Measurements from ENCODE around the gene NBPF8.
"Not testable (repeated sequence)": the region's sequence is repeated elsewhere in the genome, so short reads cannot be mapped to it uniquely, and the experiment has no call there.

Gene NBPF8, protein sequence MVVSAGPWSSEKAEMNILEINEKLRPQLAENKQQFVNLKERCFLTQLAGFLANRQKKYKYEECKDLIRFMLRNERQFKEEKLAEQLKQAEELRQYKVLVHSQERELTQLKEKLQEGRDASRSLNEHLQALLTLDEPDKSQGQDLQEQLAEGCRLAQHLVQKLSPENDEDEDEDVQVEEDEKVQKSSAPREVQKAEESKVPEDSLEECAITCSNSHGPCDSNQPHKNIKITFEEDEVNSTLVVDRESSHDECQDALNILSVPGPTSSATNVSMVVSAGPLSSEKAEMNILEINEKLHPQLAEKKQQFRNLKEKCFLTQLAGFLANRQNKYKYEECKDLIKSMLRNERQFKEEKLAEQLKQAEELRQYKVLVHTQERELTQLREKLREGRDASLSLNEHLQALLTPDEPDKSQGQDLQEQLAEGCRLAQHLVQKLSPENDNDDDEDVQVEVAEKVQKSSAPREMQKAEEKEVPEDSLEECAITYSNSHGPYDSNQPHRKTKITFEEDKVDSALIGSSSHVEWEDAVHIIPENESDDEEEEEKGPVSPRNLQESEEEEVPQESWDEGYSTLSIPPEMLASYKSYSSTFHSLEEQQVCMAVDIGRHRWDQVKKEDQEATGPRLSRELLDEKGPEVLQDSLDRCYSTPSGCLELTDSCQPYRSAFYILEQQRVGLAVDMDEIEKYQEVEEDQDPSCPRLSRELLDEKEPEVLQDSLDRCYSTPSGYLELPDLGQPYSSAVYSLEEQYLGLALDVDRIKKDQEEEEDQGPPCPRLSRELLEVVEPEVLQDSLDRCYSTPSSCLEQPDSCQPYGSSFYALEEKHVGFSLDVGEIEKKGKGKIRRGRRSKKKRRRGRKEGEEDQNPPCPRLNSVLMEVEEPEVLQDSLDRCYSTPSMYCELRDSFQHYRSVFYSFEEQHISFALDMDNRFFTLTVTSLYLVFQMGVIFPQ

GRCh38 chr1:120414911-120415480 is at the start of gene NBPF8:
TSS of gene NBPF8 (plus strand) at chr1:120415035. CDS start at chr1:120436523, 21,488 bp downstream.
- peak; percentile 62 to 71 for DNase-seq

DNA sequence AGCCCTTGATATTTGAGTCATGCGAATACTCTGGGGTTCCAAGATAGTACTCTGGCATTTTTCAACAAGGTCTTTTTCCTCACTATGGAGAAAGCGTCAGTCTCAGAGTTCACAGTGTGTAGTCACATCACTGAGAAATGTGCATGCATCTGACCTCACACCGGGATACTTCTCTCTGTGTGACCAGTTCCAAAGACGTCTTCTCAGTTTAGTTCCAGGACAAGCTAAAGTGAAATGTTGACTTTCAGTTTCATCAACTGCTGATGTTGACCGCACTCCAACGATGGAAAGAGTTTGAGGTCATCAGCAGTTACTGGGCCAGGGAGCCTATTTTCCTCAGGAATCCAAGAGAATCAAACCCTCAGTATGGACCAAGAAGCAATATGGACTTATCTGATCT is 47.1 kb upstream of the NBPF8 start:
- not testable (repeated sequence) for DNase-seq

- DNase-seq, result not testable (repeated sequence)
Measured at GRCh38 chr1:120386651-120387050, 28.2 kb upstream of the NBPF8 start.

DNA sequence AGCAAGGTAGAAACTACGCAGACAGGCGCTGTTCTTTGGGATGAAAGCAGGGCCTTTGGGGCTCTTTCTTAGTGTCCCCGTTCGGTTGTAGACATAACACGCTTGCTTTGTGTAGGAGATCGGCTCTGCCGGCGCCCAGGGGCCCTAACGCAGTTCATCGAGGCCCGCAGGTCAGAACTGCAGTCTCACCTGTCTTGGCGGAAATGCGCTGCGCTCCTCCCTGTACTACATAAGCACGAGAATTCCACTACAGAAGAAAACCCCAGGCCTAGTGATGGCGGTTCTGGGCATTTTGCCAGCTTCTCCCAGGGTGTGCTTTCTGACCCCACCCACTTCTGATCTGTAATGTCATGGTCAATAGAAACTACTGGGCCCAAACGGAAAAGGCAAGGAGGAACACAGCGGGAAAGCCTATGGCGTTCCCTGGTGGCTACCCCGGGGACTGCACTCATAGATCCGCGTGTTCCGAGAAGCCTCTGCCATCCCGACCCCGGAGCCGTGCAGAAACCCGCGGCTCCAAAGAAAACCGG is 26.2 kb upstream of the NBPF8 start:
- peak in 1 of 2 experiments; percentile 27 for DNase-seq

- DNase-seq, result not testable (repeated sequence)
Measured at GRCh38 chr1:120391365-120391764, 23.5 kb upstream of the NBPF8 start.

- DNase-seq, result not testable (repeated sequence)
Measured at GRCh38 chr1:120393316-120394232, 21.3 kb upstream of the NBPF8 start.

DNA sequence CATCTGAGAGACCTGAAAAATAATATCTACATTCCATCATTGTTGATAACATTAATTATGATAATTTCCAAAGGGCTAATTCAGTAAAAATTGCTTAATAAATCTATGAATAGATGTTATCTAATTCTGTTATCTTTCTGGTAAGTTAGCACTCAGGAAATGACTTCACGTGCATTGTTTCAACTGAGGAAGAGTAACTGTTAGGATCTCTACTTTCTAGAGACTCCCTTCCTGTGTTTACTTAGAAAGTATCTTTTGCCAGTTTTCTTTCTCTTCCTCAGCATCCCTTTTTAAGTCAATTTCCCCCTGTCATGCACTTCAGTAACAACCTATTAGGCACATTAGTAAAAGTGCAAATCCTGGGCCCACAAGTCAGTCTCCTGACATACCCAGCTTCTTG is 9.5 kb upstream of the NBPF8 start:
- not testable (repeated sequence) for DNase-seq

DNA sequence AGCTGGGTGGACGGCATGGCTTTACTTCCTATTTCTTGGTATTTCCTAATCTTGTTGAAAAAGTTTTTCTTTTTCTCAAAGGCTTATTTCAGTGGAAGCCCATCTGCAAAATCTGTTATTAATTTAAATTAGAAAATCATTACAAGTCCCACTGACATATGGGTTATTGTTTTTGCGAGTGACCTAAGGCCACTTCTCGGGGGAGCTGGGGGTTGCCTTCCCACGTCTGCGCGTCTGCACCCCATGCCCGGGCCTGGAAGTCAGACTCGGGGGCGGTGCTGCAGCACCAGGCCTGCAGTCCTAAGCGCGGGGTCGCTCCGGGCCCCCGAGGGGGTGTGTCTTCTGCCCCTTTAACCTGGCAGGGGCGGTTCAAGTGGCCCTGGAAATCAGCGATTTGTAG is 384 bp upstream of the NBPF8 start:
- DNase-seq, result not testable (repeated sequence)

DNA sequence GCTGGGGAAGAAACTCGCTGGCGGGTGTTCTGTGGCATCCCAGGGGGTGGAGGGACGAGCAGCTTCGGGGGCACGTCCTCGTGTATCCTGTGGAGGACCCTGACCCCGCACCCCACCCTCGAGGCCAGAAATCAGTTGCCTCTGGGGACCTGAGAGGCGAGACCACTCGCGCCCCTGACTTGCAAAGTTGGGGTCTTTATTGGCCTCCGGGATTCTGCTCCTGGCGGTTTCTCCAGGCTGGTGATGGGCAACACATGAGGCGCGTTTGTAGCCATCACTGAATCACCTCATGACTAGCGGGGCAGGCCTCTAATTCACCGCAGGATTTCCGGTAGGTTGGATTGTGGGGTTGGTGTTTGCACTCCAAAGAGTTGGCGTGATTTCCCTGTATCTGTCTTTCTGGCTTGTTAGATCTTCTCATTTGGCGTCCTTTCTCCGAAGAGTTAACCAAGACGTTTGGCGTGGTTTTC is 692 bp downstream of the NBPF8 start:
- peak; percentile 18 to 46 for DNase-seq

GRCh38 chr1:120425063-120425462 is 10.2 kb downstream of the NBPF8 start:
- not testable (repeated sequence) for DNase-seq

DNA sequence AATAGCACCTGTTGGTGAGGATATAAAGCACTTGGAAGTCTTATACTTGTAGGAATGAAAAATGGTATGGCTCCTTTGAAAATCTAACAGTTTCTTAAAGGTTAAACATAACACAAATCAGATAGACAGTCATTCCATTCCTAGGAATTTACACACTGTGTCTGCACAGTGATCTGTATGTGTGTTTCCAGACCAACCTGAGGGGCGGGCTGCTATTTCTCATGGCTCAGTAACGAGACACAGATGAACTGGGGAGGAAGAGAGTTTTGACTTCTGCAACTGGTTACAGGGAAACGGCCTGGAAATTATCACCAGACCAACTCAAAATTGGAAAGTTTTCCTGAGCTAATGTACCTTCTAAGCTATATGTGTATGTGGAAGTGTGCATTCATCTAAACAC is 16.8 kb downstream of the NBPF8 start:
- not testable (repeated sequence) for DNase-seq

- not testable (repeated sequence) for DNase-seq
Measured at GRCh38 chr1:120433831-120434230, 19.0 kb downstream of the NBPF8 start.

DNA sequence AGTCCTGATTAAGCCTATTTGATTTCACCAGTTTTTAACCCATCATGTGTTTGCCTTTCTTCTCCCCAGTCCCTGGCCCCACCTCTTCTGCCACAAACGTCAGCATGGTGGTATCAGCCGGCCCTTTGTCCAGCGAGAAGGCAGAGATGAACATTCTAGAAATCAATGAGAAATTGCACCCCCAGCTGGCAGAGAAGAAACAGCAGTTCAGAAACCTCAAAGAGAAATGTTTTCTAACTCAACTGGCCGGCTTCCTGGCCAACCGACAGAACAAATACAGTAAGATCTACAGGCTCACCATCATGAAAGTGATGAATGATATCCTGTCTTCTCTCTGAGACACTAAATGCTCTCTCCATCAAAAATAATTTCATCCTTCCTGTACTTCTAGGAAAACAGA is 34.3 kb downstream of the NBPF8 start:
- DNase-seq, result not testable (repeated sequence)

All from stimulated activated CD4-positive, alpha-beta T cell treated with anti-CD3 and anti-CD28 coated beads, Interleukin-4, amount 100 ng/mL, for 4 hours (primary cell).